Stimulated activated CD4-positive, alpha-beta T cell treated with anti-CD3 and anti-CD28 coated beads, Interleukin-1b, Interleukin-23, amount 100 ng/mL, for 1 hour (primary cell): Measurements from ENCODE around the gene CCNQ.

Experiments
- DNase-seq, 2 donors: peaks; one replicate each; pipeline ENCODE4 v3.0.0-alpha.2; 2020; ENCODE audit warnings: low read depth in 2 of 2

CCNQ gene

DNA sequence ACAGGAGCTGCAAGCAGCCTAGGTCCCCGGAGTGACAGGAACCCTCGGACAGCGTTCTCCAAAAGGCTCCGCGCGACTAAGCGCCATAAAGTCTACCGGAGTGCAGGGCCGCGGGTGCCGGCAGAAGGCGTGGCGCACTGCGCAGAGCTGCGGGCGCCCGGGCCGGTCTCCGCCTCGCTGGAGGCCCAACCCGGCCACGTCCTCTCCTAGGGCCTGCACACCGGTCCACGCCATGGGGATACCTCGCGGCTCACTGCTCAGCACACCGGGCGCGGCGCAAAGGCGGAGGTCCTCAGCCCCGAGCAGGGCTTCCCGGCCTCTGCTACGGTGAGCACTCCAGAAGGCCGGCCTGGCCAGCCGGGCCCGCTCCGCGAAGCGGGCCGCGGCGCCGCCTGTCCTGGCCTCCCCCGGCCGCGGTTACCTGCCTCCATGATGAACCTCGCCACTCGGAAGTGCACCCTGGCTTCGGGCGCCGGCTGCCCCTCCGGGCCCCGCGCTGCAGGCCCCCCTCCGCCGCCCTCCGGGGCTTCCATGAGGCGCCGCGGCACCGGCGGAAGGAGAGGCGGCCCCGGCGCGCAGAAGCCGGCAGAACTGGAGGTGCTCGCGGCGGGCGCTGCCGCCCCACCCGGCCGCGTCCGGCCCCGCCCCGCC, at the start of gene CCNQ:
Gene CCNQ (minus strand): TSS at position 599 of the 651 bp plus-strand sequence. CDS start 66 bp downstream, at position 533.
- DNase-seq = no peak

DNA sequence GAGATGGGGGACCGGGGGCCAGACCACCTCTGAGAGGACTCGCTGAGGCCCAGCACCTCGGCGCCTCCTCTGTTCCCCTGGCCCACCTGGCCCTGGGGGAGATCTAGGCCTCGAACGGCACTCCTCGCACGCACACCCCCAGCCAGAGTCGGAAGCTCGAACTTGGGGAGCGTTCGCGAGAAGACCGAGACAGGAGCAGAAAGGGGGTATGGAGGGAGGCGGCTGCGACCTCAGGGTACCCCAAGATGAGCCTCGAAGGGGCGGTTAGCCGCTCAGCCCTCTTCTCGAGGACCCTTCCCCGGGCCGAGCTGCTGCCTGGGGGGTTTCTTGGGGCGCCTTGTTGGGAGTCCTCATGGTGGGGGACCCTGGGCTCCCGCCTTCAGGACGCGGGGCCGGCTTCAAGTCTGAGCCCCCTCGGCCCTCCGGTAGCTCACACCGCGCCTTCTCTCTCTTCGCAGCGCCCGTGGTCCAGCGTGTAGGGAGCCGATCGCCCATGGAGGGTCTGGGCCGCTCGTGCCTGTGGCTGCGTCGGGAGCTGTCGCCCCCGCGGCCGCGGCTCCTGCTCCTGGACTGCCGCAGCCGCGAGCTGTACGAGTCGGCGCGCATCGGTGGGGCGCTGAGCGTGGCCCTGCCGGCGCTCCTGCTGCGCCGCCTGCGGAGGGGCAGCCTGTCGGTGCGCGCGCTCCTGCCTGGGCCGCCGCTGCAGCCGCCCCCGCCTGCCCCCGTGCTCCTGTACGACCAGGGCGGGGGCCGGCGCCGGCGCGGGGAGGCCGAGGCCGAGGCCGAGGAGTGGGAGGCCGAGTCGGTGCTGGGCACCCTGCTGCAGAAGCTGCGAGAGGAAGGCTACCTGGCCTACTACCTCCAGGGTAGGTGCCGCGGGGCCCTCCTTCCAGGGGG, 48.8 kb upstream of the CCNQ start:
- DNase-seq = no peak

DNA sequence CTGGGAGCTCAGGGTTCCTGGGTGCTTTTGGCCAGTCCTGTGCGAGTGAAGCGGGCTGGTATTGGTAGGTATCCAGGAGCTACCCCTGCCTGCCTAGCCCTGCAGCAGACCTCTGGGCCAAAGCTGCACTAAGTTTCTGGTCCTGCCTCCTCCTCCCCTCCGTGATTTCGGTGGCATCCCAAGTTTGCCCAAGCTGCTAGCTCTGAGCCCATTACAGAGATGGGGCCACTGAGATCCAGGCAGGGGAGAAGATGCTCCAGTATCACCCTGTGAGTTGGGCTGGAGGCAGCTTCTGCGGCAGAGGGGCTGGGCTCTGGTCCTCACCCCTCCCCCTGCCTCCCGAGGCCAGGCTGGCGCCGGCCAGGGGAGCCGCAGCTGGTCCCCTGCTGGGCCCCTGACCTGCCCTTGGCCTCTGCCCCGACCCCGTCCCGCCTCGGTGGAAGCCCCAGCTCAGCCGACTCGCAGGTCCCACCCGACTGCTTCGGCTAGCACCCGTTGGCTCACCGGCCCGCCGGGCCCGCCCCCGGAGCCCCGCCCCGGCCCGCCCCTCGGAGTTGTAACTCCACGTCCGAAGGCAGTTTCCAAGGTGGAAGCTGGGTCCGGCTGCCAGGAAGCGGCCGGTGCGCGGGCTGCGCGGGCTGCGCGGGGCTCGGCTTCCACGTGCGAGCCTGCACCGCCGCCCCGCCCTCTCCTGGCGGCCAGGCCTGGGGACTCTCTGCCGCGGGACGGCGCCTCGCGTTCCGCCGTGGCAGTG, 47.9 kb upstream of the CCNQ start, which contains the start of gene DUSP9:
Gene DUSP9 (plus strand): TSS at position 584 of the 754 bp plus-strand sequence. CDS start 751 bp downstream, outside the sequence.
- DNase-seq = no peak

DNA sequence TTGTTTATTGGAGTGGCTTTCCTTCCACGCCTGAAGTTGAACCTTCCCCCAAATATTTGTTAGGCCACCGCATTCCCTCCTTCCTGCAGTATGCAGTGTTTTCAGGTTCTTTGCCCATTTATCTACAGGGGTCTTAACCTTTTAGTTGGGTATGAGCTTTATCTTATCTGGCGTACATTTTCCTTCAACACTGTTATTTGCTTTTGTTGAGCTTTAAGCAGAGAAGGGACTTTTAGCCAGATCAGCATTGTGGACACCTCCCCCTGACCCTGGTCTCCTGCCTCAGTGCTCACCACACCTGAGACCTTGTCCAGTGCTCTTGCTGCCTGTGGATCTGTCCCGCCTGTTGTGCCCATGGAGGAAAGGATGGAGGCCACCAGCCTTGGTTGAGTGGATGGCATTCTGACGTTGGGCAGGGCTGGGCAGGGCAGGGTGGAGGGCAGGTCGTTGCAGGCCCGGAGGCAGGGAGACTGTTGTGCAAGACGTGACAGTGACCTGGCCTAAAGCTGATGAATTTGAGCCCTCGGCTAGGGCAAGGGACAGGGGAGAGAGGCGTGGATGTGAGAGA, 47.1 kb upstream of the CCNQ start:
- DNase-seq = no peak

DNA sequence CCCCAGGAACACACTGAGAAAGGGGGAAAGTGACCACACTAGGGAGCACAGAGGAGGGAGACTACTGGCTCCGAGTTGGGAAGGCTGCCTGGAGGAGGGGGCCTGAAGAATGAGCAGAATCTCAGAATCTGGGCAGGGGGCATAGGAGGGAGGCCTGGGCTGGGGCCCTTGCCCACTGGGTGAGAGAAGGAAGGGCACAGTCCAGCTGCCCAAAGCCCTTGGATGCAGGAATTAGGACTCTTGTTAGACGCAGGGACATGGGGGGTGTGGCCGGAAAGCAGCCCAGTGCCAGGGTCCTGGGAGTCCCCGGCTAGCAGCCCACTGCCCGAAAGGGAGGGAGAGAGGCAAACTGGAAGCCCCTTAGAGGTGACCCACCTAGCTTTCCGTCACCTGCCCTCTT, 46.2 kb upstream of the CCNQ start:
- no peak for DNase-seq

- no peak for DNase-seq
These were observed 45.6 kb upstream of the CCNQ start for GRCh38 chrX:153644356-153645125.

DNA sequence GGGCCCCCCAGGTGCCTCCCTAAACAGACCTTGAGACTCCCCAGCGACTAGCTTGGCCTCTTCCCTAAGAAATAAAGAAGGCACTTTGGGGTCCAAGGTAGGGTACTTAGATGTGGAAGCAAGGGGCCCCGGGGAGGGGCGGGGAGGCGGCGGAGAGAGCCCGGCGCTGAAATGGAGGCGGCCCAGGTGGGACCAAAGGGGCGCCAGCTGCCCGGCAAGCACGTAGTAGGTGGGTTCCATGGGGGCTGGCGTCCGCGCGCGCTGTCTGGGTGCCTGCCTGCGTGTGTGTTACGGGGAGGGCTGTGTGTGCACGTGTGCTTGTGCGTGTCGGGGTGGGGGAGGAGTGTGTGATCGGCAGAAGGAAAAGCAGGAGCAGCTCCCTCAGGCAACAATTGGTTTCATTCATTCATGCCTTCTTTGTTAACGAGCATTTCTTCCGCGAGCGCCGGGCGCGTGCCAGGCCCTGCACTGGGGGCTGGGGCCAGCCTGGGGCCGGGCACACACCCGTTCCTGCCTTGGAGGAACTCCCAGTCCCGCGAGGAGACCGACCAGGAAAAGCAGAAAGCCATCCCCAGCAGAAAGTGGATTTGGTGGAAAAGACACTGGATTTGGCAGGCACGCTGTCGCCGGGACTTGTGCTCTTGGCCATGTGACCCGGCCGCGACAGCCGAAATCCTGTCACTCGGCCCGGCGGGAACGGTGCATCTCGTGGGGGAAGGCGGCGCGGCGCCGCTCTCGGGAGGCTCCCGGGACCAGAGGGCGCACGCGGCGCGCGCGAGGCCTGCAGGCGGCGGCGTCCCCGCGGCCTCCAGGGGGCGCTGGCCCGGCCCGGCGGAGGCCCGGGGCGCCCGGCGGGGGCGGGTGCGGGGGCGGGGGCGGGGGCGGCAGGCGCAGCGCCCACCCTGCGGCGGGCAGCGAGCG, 44.8 kb upstream of the CCNQ start:
- no peak for DNase-seq

DNA sequence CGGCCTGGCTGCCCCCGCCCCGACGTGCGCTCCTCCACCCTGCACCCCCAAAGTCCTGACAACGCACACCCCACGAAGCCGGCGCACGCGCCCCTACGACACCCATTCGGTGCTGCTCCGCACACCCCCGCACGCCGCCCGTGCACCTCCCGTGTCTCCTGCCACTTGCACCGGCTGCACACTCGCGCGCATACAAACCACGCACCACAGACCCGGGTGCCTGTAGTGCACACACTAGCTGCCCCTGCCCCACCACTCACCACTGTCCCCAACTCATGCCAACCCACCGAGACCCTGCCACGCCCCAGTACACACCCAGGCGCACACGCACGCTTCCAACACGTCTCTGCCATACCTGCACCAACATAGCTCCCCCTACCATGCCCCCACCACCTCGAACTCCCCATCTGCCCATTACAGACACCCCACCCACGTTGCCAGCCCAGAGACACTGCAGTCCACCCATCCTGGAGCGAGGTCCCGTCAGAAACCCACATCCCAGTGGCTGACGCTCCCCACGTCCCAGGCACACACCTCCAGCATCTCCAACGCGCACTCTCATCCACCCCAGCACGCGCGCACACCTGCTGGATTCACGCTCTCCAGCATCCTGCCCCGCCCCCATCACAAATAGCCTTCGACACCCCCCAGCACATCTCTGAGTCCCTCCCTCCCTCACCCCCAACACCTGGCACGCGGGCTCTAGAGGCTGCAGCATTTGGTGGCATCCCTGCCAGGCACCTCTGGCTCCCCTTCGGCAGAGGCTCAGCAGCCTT, 43.9 kb upstream of the CCNQ start:
- DNase-seq = no peak

- DNase-seq = no peak
These were observed 43.2 kb upstream of the CCNQ start for GRCh38 chrX:153642051-153642654.

- DNase-seq = no peak
These were observed 42.7 kb upstream of the CCNQ start for GRCh38 chrX:153641627-153642026.

DNA sequence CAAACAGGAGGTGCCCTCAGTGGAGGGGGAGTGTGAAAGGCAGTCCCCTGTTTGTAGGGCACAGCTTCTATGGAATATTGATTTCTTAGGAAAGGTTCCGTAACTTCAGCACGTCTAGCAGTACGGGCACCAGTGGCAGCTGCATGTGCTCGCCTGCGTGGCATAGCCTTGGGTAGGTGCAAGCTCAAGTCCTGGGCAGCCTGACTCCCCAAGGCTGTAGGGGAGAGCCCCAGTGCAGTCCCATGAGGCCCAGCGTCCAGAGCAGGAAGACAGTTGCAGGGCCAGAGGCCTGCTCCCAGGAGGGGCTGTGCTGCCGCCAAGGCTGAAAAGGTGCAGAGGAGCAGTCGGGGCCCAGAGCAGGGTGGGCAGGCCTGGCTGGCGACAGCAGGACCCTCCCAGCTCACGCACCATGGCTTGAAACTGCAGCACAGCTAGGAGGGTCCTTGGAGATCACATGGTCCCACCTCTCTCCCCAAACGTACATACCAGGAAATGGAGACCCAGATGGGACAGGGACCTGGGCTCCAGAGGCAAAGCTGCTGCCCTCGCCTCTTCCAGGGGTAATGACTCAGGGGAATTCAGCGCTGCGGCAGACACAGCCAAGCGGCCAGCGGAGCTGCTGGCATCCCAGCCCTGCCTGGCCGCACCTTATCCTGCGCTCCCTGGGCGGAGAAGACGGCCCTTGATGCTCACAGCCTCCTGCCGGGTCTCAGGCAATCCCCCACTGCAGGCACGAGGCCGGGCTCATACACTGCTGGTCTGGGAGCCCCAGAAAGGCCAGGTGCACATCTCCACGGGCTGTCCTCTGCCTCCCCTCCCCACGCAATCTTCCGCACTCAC, 42.0 kb upstream of the CCNQ start:
- DNase-seq = no peak

DNA sequence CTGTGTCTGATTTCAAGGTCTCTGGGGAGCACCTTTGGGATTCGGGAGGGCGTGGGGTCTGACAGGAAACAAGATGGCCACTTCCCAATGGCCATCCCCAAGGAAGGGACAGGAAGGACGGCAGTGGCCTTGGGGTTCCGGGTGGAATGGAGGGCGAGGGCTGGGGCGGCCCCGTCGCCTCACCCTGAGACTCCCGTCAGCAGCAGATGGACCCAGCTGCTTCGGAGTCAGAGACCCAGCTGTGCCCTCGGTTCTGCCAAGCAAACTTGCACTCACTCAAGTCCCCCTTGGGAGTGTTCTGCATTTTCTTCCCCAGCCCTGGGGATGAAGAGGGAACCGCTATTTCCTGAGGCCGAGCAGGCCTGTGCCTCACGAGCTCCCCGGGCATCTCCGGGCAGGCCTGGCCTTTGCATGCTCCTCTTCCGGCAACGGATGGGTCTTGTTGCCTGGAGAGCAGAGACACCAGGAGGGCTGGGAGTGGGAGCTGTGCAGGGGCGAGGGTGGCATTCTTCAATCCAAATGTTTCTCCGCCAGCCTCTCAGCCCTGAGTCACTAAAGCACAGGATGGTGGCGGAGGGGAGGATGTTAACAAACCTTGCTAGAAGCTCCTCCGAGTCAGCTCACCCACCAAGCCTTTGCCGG, 41.2 kb upstream of the CCNQ start:
- DNase-seq = no peak

DNA sequence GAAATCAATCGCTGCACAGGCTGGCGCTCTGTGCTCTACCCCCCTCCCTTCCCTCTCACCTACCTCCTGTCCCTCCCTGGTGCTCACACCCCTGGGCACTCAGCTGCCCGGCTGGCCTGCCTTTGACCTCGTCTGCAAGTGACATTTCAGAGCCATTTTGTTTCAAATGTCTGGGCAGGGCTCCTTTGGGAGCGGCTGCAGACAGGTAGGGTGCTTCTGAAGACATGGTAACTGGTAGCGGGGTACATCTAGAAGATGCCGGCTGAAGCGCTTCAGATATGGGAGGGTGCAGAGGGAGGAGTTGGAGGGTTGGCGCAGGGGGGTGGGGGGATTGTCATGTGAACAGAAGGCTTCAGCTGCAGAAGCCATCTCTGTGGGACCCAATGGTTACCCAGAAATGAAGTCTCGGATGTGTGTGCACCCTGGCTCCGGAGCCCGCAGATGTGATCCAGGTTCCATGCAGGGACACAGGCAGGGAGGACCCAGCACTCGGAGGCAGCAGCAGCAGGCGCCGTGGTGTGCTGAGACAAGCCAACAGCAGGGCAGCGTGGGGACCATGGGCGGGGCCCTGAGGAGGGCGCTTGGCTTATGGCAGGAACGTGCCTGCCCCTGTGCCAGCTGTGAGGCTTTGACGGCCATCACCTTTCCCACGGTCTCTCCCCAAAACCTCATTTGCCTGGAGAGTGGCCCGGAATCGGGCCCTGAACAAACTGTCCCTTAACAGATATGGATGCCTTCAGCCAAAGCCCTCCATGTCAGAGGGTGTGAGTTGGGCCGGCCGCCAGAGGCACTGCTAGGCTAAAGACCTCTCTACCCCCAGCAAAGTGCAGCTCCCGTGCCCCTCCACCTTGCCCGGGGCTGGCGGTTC, 40.5 kb upstream of the CCNQ start:
- no peak for DNase-seq

DNA sequence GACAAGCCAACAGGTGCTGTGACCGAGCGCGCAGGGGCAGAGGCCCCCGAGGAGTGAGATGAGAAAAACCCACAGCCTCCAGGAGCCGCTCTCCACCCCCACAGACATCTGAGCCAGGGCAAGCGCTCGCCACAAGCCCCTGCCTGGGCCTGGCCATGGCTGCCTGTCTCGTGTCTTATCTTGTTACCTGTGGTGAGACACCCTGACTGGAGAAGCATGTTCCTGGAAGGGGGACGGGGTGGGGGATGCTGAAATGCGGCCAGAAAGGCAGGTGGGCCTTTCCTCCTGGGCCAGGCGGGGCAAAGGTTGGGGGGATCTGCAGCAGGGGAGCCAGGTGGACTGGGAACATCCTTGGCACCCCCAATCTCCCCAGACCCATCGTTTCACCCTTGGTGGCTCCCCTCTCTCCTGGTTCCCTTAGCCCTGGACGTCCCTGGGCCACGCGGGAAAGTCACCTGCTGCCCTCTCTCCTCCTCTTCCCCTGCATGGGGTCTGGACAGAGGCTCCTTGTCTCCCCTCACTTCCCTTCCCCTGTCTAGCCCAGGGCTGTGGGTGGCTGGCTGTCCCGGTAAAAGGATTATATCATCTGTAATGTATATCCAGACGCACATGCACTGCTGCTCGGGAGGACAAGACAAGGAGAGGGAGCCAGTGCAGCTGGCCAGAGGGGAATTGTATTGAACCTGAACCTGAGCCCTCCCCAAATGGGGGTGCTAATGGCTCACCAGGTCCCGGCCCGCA, 39.7 kb upstream of the CCNQ start:
- no peak for DNase-seq

DNA sequence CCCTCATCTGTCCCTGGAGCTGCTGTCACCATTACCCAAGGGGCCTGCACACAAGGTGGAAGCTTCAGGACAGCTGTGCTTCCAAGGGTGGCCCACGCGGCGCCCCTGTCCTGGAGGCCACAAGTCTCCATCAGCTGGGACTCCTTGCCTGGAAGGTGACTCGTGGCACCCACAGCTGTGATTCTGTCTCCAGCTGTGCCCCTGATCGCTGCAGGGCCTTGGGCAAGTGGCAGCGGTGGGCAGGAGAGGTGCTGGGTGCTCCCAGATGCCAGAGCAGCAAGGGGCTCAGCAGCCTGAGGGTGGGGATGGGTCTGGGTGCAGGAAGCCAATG, 39.1 kb upstream of the CCNQ start:
- DNase-seq = no peak
